Stromal cell of bone marrow (primary cell): ENCODE measurements around the gene POU5F2.

ENCODE experiments used
- DNase-seq: peaks from one replicate; pipeline ENCODE4 v3.0.0-alpha.2; 2012; ENCODE audit warnings: low read depth

The POU5F2 gene

DNA sequence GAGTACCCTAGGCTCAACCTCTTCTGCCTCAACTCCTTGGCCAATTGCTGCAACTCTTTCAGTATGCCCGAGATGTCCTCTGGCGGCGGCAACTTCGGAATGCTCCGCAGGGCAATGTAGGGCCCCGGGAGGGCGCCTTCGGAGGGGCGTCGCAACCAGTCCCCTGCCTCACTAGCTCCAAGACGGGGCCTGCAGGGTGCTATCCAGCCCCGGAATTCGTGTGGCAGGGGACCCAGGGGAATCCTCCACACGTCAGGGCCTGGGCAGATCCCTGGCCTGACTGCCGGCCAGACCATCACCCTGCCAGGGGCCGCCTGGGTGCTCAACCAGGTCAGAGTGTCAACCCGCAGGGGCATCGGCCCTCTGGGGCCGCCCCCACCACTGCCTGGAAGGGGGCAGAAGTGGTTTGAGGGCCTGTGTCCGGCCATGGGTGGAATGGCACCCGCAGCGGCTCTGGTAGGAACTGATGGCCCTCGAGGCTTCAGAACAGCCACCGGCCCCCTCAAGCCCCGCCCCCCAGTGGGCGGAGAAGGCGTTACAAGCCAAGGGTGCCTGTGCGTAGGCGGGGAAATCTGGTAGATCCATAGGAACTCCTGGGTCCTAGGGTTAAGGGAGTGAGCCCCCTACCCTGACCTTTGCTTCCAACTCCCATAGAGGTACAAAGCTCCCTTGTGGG lies at the start of gene POU5F2:
Gene POU5F2 (minus strand): TSS at position 465 of the 676 bp plus-strand sequence. CDS start 37 bp downstream, at position 428.
- DNase-seq, result no peak

- peak; percentile 48 for DNase-seq
These were observed 49.0 kb upstream of the POU5F2 start for GRCh38 chr5:93790401-93790800.

DNA sequence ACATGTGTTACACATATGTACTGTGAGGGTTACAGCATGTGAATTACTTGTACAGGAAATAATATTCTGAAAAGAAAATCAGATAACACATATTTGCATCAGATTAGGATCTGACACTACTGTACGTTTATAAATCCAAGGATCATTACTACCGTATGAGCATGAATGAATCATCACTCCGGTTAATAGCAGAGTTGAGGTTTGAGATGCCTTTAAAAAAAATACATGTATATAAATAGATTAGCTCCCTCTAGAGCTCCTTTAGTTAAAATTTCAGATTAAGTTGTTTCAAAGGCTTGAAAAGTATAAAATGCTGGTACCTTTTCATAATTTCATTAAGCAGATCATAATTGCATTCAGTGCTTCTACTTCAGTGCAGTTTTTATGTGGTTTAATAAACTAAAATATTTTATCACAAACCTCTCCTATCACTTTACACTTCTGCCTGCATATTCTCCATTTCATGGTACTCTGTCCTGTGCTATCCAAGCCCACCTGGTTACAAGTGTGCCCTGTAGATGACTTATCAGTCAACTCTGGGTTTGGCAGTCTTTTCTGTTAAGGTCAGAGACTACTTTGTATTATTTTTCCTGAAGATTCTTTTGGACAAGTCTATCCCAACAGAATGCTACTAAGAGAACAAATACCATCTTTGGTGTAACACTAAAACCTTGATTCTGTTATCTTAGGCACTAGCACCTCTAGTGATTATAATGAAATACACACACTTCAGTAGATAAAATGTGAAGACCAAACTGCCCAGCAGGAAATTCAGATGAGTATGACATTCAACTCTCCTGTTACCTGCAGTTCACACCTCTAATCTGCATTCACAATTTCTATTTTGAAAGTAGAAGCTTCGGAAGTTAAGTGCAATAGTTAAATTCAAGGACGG lies 48.0 kb upstream of the POU5F2 start:
- peak; percentile 49 for DNase-seq

DNA sequence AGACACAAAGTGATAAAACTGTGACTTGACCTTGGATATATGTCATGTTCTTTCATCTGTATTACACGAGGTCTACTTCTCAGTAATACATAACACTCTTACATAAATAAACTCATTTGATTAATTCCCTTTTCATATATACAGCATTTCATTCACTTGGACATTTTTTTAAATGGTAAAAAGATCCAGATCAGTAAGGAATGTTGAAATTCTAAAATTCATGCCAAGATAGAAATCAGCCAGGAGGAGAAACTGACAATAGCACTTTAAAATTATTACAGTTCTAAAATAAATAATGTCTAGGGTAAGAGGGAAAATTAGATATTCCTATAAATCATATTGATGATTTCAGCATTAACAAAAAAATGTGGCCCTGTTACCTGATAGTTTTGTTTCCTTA lies 46.2 kb upstream of the POU5F2 start:
- DNase-seq, result no peak

- DNase-seq, result no peak
These were observed 44.1 kb upstream of the POU5F2 start for GRCh38 chr5:93785475-93785874.

DNA sequence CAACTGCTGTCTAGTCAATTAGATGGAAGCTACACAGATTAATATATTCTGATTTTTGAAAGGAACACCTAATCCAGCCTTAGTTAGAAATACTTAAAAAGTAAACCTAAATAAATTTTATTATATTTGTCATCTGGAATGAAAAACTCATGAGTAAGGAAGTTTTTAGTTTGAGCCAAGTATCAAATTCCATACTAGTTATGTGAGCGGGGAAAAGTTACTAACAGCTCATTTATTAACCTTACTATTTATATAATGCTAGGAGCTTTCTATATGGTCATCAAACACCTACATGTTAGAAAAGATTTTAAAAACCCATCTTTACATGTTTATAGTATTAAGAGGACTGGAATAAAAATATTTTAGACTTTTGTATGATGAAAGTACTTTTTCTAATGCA lies 41.6 kb upstream of the POU5F2 start:
- DNase-seq, result peak; percentile 4

DNA sequence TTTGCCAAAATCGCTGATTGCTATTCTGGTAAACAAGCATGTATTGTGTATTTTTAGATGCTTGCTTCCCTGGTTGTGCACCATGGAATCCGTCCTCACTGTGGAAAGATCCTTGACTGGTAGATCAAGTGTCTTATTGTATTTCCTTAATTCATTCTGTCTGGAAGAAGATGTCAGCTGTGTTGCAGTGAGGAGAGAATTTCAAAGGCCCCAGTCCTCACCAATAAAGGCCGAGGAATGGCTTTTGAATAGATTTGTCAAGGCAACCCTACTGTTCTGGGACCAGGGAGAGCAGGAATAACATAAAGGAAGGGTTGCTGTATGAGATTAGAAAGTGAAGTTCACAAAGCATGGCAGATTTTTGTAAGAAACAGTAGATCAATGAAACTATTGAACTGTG lies 36.2 kb upstream of the POU5F2 start:
- no peak for DNase-seq

DNA sequence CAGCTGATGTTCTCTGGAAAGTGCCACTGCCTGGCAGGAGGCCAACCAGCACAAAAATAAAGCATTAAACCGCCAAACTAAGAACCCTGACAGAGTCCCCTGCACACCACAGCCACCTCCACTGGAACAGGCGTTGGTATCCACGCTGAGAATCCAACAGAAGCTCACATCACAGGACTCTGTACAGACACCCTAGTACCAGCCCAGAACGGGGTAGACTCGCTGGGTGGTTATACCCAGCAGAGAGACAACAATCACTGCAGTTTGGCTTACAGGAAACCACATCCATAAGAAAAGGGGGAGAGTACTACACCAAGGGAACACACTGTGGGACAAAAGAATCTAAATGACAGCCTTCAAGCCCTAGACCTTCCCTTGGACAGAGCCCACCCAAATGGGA lies 15.0 kb upstream of the POU5F2 start:
- DNase-seq, result no peak

- DNase-seq, result no peak
These were observed 14.3 kb upstream of the POU5F2 start for GRCh38 chr5:93755716-93756115.

DNA sequence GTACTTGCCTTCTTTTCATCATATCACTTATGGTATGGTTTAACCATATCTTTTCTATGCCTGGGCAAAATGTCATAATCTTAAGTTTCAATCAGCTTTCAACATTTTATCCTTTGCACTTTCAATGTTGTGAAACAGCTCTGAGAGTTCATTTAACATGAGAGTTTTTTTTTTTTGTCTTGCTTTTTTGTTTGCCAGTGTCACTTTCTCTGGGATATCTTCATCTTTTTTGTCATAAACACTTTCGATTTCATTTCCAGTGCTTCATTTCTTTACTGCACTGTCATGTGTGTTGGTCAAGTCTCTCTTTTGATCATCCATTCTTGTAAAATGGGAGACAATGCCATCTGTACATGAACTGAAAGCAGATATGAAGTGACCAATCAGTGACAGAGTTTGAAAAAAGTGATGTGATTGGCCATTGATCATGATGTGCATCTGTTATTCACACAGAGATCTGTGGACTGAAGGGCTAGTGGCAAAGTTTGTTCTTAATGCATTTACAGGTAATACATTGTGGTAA lies 7.5 kb upstream of the POU5F2 start:
- no peak for DNase-seq

- peak; percentile 5 for DNase-seq
These were observed 5.1 kb upstream of the POU5F2 start for GRCh38 chr5:93746406-93747056.

GRCh38 chr5:93736284-93736683 lies 5.1 kb downstream of the POU5F2 start:
- DNase-seq, result no peak

DNA sequence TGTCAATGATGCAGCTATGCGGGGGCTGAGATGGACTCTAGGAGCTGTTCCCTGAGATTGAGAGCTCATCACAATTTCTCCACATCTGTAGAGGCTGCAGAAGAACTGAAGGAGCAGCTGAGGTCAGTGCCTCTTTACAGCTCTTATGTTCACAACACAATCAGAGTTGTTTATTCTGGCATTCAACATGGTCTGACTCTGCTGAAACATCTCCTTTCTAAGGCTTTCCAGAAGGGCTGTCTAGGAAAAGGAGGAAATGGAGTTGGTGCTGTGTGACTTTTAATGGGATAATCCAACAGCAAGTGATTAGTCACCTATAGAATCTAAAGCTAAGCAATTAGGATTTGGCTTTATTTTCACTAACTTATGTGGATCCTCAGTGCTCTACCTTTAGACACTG lies 6.0 kb downstream of the POU5F2 start:
- peak; percentile 50 for DNase-seq

DNA sequence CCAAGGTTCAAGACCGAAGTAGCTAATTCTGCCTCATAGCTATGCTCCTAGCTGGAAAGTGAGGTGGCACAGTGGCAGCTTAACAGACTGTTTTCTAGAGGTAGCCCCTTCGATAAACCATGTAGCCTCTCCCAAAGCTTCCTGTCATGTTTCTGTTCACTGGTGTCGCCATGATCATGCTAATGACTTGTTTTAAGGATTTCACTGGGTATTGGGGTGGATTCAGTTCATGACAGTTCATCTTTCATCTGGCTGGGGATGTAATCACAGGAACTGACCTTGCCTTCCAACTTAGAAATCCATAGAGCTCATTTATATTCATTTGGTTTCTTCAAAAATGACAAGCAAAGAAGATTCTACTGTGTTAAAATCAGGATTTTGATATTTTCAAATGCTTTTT lies 9.4 kb downstream of the POU5F2 start:
- no peak for DNase-seq

- DNase-seq, result no peak
These were observed 14.8 kb downstream of the POU5F2 start for GRCh38 chr5:93726595-93726994.

DNA sequence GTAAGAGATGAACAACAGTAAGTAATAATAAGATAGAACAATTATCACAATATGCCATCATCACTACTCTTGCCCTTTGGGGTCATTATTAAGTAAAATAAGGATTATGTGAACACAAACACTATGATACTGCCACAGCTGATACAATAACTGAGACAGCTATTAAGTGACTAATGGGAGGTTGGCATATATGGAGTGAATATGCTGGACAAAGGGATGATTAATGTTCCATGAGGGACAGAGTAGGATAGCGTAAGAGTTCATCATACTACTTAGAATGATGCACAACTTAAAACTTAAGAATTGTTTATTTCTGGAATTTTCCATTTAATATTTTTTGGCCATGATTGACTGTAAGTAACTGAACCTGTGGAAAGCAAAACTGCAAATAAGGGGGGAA lies 16.6 kb downstream of the POU5F2 start:
- peak; percentile 1 for DNase-seq

GRCh38 chr5:93723681-93724080 lies 17.7 kb downstream of the POU5F2 start:
- no peak for DNase-seq

DNA sequence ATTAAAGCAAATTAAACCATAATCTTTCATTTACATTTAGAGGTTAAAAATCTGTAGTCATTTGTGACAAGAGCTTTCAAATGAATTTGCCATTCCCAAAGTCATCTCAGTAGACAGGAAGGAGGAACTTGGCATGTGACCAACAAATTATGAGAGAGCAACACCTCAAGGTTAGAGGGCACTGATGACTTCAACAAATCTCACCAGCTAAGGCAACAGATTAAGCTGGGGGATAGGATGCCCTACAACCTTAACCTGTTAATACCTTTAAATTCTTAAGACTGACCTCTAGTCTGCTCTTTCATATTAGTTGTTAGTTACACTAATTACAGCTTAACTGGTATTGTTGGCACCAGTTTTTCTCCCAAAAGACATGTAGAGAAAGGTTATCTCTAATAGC lies 18.4 kb downstream of the POU5F2 start:
- no peak for DNase-seq

GRCh38 chr5:93722588-93722987 lies 18.8 kb downstream of the POU5F2 start:
- no peak for DNase-seq

- DNase-seq, result no peak
These were observed 19.9 kb downstream of the POU5F2 start for GRCh38 chr5:93721511-93721910.

DNA sequence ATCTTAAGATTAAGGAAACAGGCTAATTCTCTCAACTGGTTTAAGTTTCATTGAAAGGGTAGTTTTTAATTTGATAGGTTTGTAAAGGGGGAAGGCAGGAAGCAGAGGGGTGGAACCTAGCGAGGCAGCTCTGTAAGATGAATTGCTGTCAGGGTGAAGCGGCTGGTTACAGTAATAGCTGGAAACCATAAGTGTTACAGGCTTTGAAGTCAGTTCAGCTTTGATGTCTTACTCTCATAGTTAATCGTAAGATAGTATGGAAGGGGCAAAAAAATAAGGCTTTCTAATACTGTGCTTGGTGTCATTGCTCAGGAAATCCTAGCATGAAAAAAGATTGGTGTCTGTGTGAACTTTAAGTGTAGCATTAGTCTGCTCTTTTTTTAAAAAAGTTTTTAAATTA lies 20.3 kb downstream of the POU5F2 start:
- no peak for DNase-seq

DNA sequence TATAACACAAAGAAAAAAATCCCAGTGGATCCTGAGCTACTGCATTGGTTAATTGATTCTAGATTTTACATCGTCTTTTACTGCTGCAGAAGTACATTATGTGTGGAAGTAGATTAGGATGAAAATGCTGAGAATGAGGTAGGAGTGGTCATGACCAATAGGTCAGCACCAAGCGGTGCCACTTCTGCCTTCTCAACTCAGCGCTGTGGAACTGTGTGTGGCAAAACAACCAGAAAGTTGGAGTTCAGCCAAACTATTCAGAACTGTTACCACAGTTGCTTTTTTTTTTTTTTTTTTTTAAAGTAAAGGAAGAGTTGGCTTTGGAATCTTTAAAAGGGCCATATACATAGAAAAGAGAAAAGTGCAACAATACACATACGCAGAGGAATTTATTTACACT lies 24.2 kb downstream of the POU5F2 start:
- DNase-seq, result peak; percentile 18

DNA sequence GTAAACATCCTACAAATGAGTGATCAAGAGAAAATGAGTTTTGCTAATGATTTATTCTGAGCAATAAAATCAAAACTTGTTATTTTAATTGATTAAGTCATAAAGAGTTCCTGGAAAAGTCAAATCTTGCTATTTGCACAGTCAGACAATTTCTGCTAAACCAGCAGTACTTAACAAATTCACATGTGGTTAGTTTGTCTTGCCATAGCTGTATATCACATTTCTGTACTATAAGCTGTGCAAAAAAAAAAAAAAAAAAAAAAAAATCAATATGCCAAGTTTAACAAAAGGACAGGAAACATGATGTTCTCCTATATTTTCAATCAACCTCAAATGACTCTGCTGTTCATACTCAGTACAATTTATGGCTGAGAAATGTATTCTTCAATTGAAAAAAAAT lies 24.9 kb downstream of the POU5F2 start:
- DNase-seq, result no peak
